MM.1S (cell line): Measurements from ENCODE around the gene RBKS.

Source experiments
- DNase-seq: peaks from one replicate; pipeline ENCODE4 v3.0.0-alpha.2; 2015
- H2AFZ ChIP-seq: fragments of 300-600 bp; sonication (generic); 2 replicates; pipeline ENCODE4 v1.6.0; 2016; ENCODE audit warnings: antibody characterized with exemption, low read length
- H3F3A ChIP-seq: fragments of 300-600 bp; sonication (generic); 2 replicates; pipeline ENCODE4 v1.6.1; 2016; ENCODE audit warnings: mild to moderate bottlenecking, antibody characterized with exemption, low read length, moderate library complexity, mixed read lengths; ENCODE audit not compliant: insufficient read depth
- H3K27ac ChIP-seq: fragments of 300-600 bp; sonication (generic); 2 replicates; pipeline ENCODE4 v1.5.1; 2016; ENCODE audit warnings: mild to moderate bottlenecking, low read length
- H3K27me3 ChIP-seq: fragments of 300-600 bp; sonication (generic); replicated peaks from 2 replicates; pipeline ENCODE4 v1.6.0; 2016; ENCODE audit warnings: low read length; ENCODE audit not compliant: insufficient read depth
- H3K36me3 ChIP-seq: fragments of 300-600 bp; sonication (generic); replicated peaks from 2 replicates; pipeline ENCODE4 v1.6.1; 2016; ENCODE audit warnings: mild to moderate bottlenecking, low read length, mixed read lengths; ENCODE audit not compliant: insufficient read depth
- H3K4me1 ChIP-seq: fragments of 300-600 bp; sonication (generic); 2 replicates; pipeline ENCODE4 v1.6.1; 2016; ENCODE audit warnings: low read length, mixed read lengths
- H3K4me2 ChIP-seq: fragments of 300-600 bp; sonication (generic); 2 replicates; pipeline ENCODE4 v1.6.0; 2016; ENCODE audit warnings: low read depth, low read length
- H3K4me3 ChIP-seq: fragments of 300-600 bp; sonication (generic); 2 replicates; pipeline ENCODE4 v1.5.1; 2016; ENCODE audit warnings: low read length, mixed read lengths
- H3K79me2 ChIP-seq: fragments of 300-600 bp; sonication (generic); 2 replicates; pipeline ENCODE4 v1.6.1; 2016; ENCODE audit warnings: mixed run types, low read length, mixed read lengths
- H3K9ac ChIP-seq: fragments of 300-600 bp; sonication (generic); 2 replicates; pipeline ENCODE4 v1.6.1; 2016; ENCODE audit warnings: low read length, mixed read lengths
- H3K9me2 ChIP-seq: fragments of 300-600 bp; sonication (generic); replicated peaks from 2 replicates; pipeline ENCODE4 v1.6.1; 2016; ENCODE audit warnings: mild to moderate bottlenecking, low read length, mixed read lengths; ENCODE audit not compliant: insufficient read depth
- H3K9me3 ChIP-seq: fragments of 300-600 bp; sonication (generic); replicated peaks from 2 replicates; pipeline ENCODE4 v1.6.1; 2016; ENCODE audit warnings: mild to moderate bottlenecking, low read length, mixed read lengths; ENCODE audit not compliant: insufficient read depth
- H4K20me1 ChIP-seq: fragments of 300-600 bp; sonication (generic); 2 replicates; pipeline ENCODE4 v1.6.1; 2016; ENCODE audit warnings: mild to moderate bottlenecking, low read length, moderate library complexity, mixed read lengths; ENCODE audit not compliant: insufficient read depth
- CTCF ChIP-seq: fragments of 300-600 bp; sonication (generic); IDR thresholded peaks from 2 replicates; pipeline ENCODE4 v1.5.1; 2016; ENCODE audit warnings: antibody characterized with exemption, low read length, mixed read lengths
- EZH2 ChIP-seq: fragments of 300-600 bp; sonication (generic); optimal IDR thresholded peaks from 2 replicates; pipeline ENCODE3; 2017; ENCODE audit warnings: low read depth, mild to moderate bottlenecking, antibody characterized with exemption, low read length, mixed read lengths
- EZH2phosphoT487 ChIP-seq: fragments of 300-600 bp; sonication (generic); IDR thresholded peaks from 2 replicates; pipeline ENCODE4 v1.6.1; 2018; ENCODE audit warnings: antibody characterized with exemption, low read length

RBKS gene

GRCh38 chr2:27756091-27756490 is 134.1 kb downstream of the RBKS start:
- Histone ChIP-seq H3K27me3 (no peaks in the 10 kb centered on the region), H3K4me2 (no peak overlapping the region), H3K36me3 (no peaks in the 10 kb centered on the region), H3F3A (no peaks in the 10 kb centered on the region), H3K27ac (no peak overlapping the region), H4K20me1 (no peaks in the 10 kb centered on the region), H3K9me3 (no peaks in the 10 kb centered on the region), H3K4me1 (no peaks in the 10 kb centered on the region), H3K9me2 (no peaks in the 10 kb centered on the region), H3K79me2 (no peaks in the 10 kb centered on the region), H3K4me3 (no peak overlapping the region), H2AFZ (no peak overlapping the region), H3K9ac (no peak overlapping the region)
- TF ChIP-seq EZH2phosphoT487: no peak
- no peak for DNase-seq

GRCh38 chr2:27754831-27755230 is 135.4 kb downstream of the RBKS start:
- H3K27ac ChIP-seq: no peak overlapping the region
- no peaks in the 10 kb centered on the region for H4K20me1 ChIP-seq
- H3K79me2 ChIP-seq: no peaks in the 10 kb centered on the region
- H2AFZ ChIP-seq: 0 out of 2 replicates have a peak overlapping the region, but pooled peaks have one; percentile 19
- DNase-seq: no peak
- H3F3A ChIP-seq: no peaks in the 10 kb centered on the region
- no peak overlapping the region for H3K4me3 ChIP-seq
- H3K4me2 ChIP-seq: no peak overlapping the region
- H3K9ac ChIP-seq: no peak overlapping the region
- no peaks in the 10 kb centered on the region for H3K4me1 ChIP-seq
- no peaks in the 10 kb centered on the region for H3K9me3 ChIP-seq
- TF ChIP-seq EZH2 (no peak), EZH2phosphoT487 (no peak), CTCF (no peak)
- H3K36me3 ChIP-seq: no peaks in the 10 kb centered on the region
- H3K27me3 ChIP-seq: no peaks in the 10 kb centered on the region
- H3K9me2 ChIP-seq: no peaks in the 10 kb centered on the region

GRCh38 chr2:27754138-27754588 is 136.0 kb downstream of the RBKS start:
- no peaks in the 10 kb centered on the region for H3K27me3 ChIP-seq
- peak; percentile 54 for DNase-seq
- H3K79me2 ChIP-seq: no peaks in the 10 kb centered on the region
- H3K4me3 ChIP-seq: no peak overlapping the region
- H3K9me3 ChIP-seq: no peaks in the 10 kb centered on the region
- H3K36me3 ChIP-seq: no peaks in the 10 kb centered on the region
- no peaks in the 10 kb centered on the region for H3K9me2 ChIP-seq
- H4K20me1 ChIP-seq: no peaks in the 10 kb centered on the region
- H3F3A ChIP-seq: no peaks in the 10 kb centered on the region
- H3K4me2 ChIP-seq: no peak overlapping the region
- H2AFZ ChIP-seq: no peak overlapping the region
- no peaks in the 10 kb centered on the region for H3K4me1 ChIP-seq
- no peak overlapping the region for H3K9ac ChIP-seq
- TF ChIP-seq EZH2phosphoT487: no peak
- TF ChIP-seq CTCF: peak; percentile 77
- TF ChIP-seq EZH2: no peak
- no peak overlapping the region for H3K27ac ChIP-seq

GRCh38 chr2:27752551-27753237 is 137.5 kb downstream of the RBKS start:
- H3K27me3 ChIP-seq: no peaks in the 10 kb centered on the region
- no peak overlapping the region for H3K4me3 ChIP-seq
- H3K79me2 ChIP-seq: no peaks in the 10 kb centered on the region
- H3K4me1 ChIP-seq: no peaks in the 10 kb centered on the region
- TF ChIP-seq CTCF (no peak), EZH2phosphoT487 (no peak), EZH2 (no peak)
- no peaks in the 10 kb centered on the region for H3K9me2 ChIP-seq
- no peaks in the 10 kb centered on the region for H3K9me3 ChIP-seq
- H3K4me2 ChIP-seq: no peak overlapping the region
- H3K36me3 ChIP-seq: no peaks in the 10 kb centered on the region
- no peak overlapping the region for H2AFZ ChIP-seq
- no peaks in the 10 kb centered on the region for H3F3A ChIP-seq
- DNase-seq: no peak
- no peaks in the 10 kb centered on the region for H4K20me1 ChIP-seq
- H3K9ac ChIP-seq: no peak overlapping the region
- no peak overlapping the region for H3K27ac ChIP-seq
